HEK293 (cell line): ENCODE results near the gene WRAP53.

Experiments used
- CTCF ChIA-PET: fragments of 350-600 bp; formaldehyde crosslinking; extraction: SDS; loops from one replicate; lab custom pipeline; 2021; ENCODE audit warnings: antibody characterized with exemption; lab: Yijun Ruan, JAX
- POLR2A ChIA-PET: fragments of 300-600 bp; formaldehyde crosslinking; extraction: SDS; loops from one replicate; lab custom pipeline; 2020; ENCODE audit warnings: antibody characterized with exemption, inconsistent platforms; lab: Yijun Ruan, JAX
- H3K27ac ChIP-seq: fragments of 200-500 bp; sonication (Bioruptor generic); 2 replicates; pipeline ENCODE4 v1.5.1; 2014; ENCODE audit warnings: low read depth, low read length, control low read depth, inconsistent platforms; ENCODE audit errors: extremely low read depth
- H3K36me3 ChIP-seq, 2 experiments: fragments of 200-500 bp in 1 of 2; sonication (Bioruptor generic) in 1 of 2; 1 replicate in 1 of 2; 2 replicates in 1 of 2; pipeline ENCODE4 v1.5.1; 2014 to 2017; ENCODE audit warnings: inconsistent platforms in 2 of 2, low read length in 2 of 2; ENCODE audit not compliant: control insufficient read depth in 2 of 2, insufficient read depth in 1 of 2
- H3K4me1 ChIP-seq: fragments of 200-500 bp; sonication (Bioruptor generic); 2 replicates; pipeline ENCODE4 v1.5.1; 2014; ENCODE audit warnings: mild to moderate bottlenecking, low read length, inconsistent platforms; ENCODE audit not compliant: control insufficient read depth, insufficient read depth
- H3K4me3 ChIP-seq: 2 replicates; pipeline ENCODE4 v1.5.1; 2011; ENCODE audit warnings: low read depth, mild to moderate bottlenecking, control low read depth, low read length, moderate library complexity
- H3K9me3 ChIP-seq: fragments of 200-500 bp; sonication (Bioruptor generic); 2 replicates; pipeline ENCODE4 v1.5.1; 2014; ENCODE audit warnings: low read depth, low read length, inconsistent platforms; ENCODE audit not compliant: control insufficient read depth, insufficient read depth
- GLI2 ChIP-seq: fragments of 450-650 bp; formaldehyde crosslinking; IDR thresholded peaks from 2 replicates; pipeline ENCODE4; 2017; ENCODE audit warnings: missing biosample characterization, missing genetic modification characterization, low read depth, borderline replicate concordance
- HIC1 ChIP-seq: fragments of 450-650 bp; formaldehyde crosslinking; IDR thresholded peaks from 2 replicates; pipeline ENCODE4 v1.5.1; 2016; ENCODE audit warnings: missing biosample characterization, missing genetic modification characterization
- KLF1 ChIP-seq: fragments of 450-650 bp; formaldehyde crosslinking; IDR thresholded peaks from 2 replicates; pipeline ENCODE4 v1.5.1; 2016; ENCODE audit warnings: missing biosample characterization, missing genetic modification characterization
- KLF17 ChIP-seq: fragments of 450-650 bp; formaldehyde crosslinking; IDR thresholded peaks from 2 replicates; pipeline ENCODE4 v1.5.1; 2016; ENCODE audit warnings: missing biosample characterization, missing genetic modification characterization
- KLF9 ChIP-seq: fragments of 450-650 bp; formaldehyde crosslinking; IDR thresholded peaks from 2 replicates; pipeline ENCODE4 v1.5.1; 2016; ENCODE audit warnings: missing biosample characterization, missing genetic modification characterization, low read depth
- OVOL3 ChIP-seq: fragments of 450-650 bp; formaldehyde crosslinking; IDR thresholded peaks from 2 replicates; pipeline ENCODE4 v1.5.1; 2016; ENCODE audit warnings: missing biosample characterization, missing genetic modification characterization
- SP7 ChIP-seq: fragments of 450-650 bp; formaldehyde crosslinking; IDR thresholded peaks from 2 replicates; pipeline ENCODE4 v1.5.1; 2016; ENCODE audit warnings: missing biosample characterization, missing genetic modification characterization
- TCF7L2 ChIP-seq: IDR thresholded peaks from 2 replicates; pipeline ENCODE4 v1.6.1; 2011; ENCODE audit warnings: low read depth, mild to moderate bottlenecking, inconsistent platforms, low read length, moderate library complexity, borderline replicate concordance
- WT1 ChIP-seq: fragments of 450-650 bp; formaldehyde crosslinking; IDR thresholded peaks from 2 replicates; pipeline ENCODE4 v1.5.1; 2016; ENCODE audit warnings: missing biosample characterization, missing genetic modification characterization
- ZBTB10 ChIP-seq: fragments of 450-650 bp; formaldehyde crosslinking; IDR thresholded peaks from 2 replicates; pipeline ENCODE4 v1.5.1; 2016; ENCODE audit warnings: missing biosample characterization, missing genetic modification characterization
- ZBTB20 ChIP-seq: fragments of 450-650 bp; formaldehyde crosslinking; IDR thresholded peaks from 2 replicates; pipeline ENCODE4 v1.5.1; 2016; ENCODE audit warnings: missing biosample characterization, missing genetic modification characterization
- ZNF146 ChIP-seq: fragments of 450-650 bp; formaldehyde crosslinking; IDR thresholded peaks from 2 replicates; pipeline ENCODE4 v1.5.1; 2016; ENCODE audit warnings: missing biosample characterization, missing genetic modification characterization
- ZNF174 ChIP-seq: fragments of 450-650 bp; formaldehyde crosslinking; IDR thresholded peaks from 2 replicates; pipeline ENCODE4 v1.5.0; 2017; ENCODE audit warnings: missing biosample characterization, mild to moderate bottlenecking, missing genetic modification characterization
- ZNF2 ChIP-seq: fragments of 450-650 bp; formaldehyde crosslinking; IDR thresholded peaks from 2 replicates; pipeline ENCODE4 v1.5.1; 2016; ENCODE audit warnings: missing biosample characterization, missing genetic modification characterization
- ZNF211 ChIP-seq: fragments of 450-650 bp; formaldehyde crosslinking; IDR thresholded peaks from 2 replicates; pipeline ENCODE4 v1.5.1; 2016; ENCODE audit warnings: low read depth, missing biosample characterization, missing genetic modification characterization
- ZNF280C ChIP-seq: fragments of 450-650 bp; formaldehyde crosslinking; IDR thresholded peaks from 2 replicates; pipeline ENCODE4 v1.5.1; 2016; ENCODE audit warnings: missing biosample characterization, missing genetic modification characterization
- ZNF280D ChIP-seq: fragments of 450-650 bp; formaldehyde crosslinking; IDR thresholded peaks from 2 replicates; pipeline ENCODE4 v1.5.1; 2016; ENCODE audit warnings: missing biosample characterization, missing genetic modification characterization
- ZNF335 ChIP-seq: fragments of 450-650 bp; formaldehyde crosslinking; conservative IDR thresholded peaks from 2 replicates; pipeline ENCODE4 v1.5.1; 2016; ENCODE audit warnings: missing biosample characterization, missing genetic modification characterization
- ZNF391 ChIP-seq: fragments of 450-650 bp; formaldehyde crosslinking; IDR thresholded peaks from 2 replicates; pipeline ENCODE4 v1.5.1; 2016; ENCODE audit warnings: low read depth, missing biosample characterization, missing genetic modification characterization, borderline replicate concordance
- ZNF416 ChIP-seq: fragments of 450-650 bp; formaldehyde crosslinking; IDR thresholded peaks from 2 replicates; pipeline ENCODE4 v1.5.1; 2016; ENCODE audit warnings: missing biosample characterization, missing genetic modification characterization
- ZNF555 ChIP-seq: fragments of 450-650 bp; formaldehyde crosslinking; conservative IDR thresholded peaks from 2 replicates; pipeline ENCODE4 v1.5.1; 2017; ENCODE audit warnings: missing biosample characterization, mild to moderate bottlenecking, missing genetic modification characterization, inconsistent platforms
- ZNF580 ChIP-seq: fragments of 450-650 bp; formaldehyde crosslinking; IDR thresholded peaks from 2 replicates; pipeline ENCODE4 v1.5.1; 2016; ENCODE audit warnings: missing biosample characterization, missing genetic modification characterization
- ZNF629 ChIP-seq: fragments of 450-650 bp; formaldehyde crosslinking; IDR thresholded peaks from 2 replicates; pipeline ENCODE4 v1.5.1; 2017; ENCODE audit warnings: missing biosample characterization, missing genetic modification characterization
- ZNF701 ChIP-seq: fragments of 450-650 bp; formaldehyde crosslinking; IDR thresholded peaks from 2 replicates; pipeline ENCODE4 v1.5.1; 2016; ENCODE audit warnings: missing biosample characterization, missing genetic modification characterization
- ZXDB ChIP-seq: fragments of 450-650 bp; formaldehyde crosslinking; IDR thresholded peaks from 2 replicates; pipeline ENCODE4 v1.5.1; 2016; ENCODE audit warnings: missing biosample characterization, missing genetic modification characterization

WRAP53 gene

GRCh38 chr17:7686222-7687071, 1.8 kb upstream of the WRAP53 start:
- no peaks in the 10 kb centered on the region for H3K9me3 ChIP-seq
- peaks cover 15 to 18% of the 10 kb centered on the region in 2 experiments; a peak in 2 of 3 replicates for H3K36me3 ChIP-seq
- POLR2A ChIA-PET = interaction anchor here (0.6 to 6.2 kb wide), 48 partner anchors 9 to 640 kb away, joined by 3 to 215 read pairs (median 9); partner anchors contain the start of genes ATP1B2, CD68, DNAH2 and EFNB3
- CTCF ChIA-PET = interaction anchor here (0.6 to 9.3 kb wide), 35 partner anchors 9 to 746 kb away, joined by 3 to 207 read pairs (median 7); partner anchors contain the start of genes ATP1B2, CD68, DNAH2 and EFNB3
- H3K4me1 ChIP-seq = peaks cover 13% of the 10 kb centered on the region
- H3K4me3 ChIP-seq = peak overlapping the region; percentile 93
- H3K27ac ChIP-seq = peak overlapping the region; percentile 96
- TF ChIP-seq ZNF146 (tag by site-specific recombination) (no peak), ZNF2 (tag by site-specific recombination) (peak; percentile 95), ZNF701 (no peak), ZNF580 (tag by site-specific recombination) (peak; percentile 91), WT1 (tag by site-specific recombination) (no peak), ZBTB20 (tag by site-specific recombination) (no peak; the same call in 1 of the 2 replicates), OVOL3 (tag by site-specific recombination) (no peak), SP7 (tag by site-specific recombination) (0 out of 2 replicates have a peak, but pooled peaks have one; percentile 17), ZNF391 (tag by site-specific recombination) (peak; percentile 16; the same call in 1 of the 2 replicates), HIC1 (tag by site-specific recombination) (no peak), KLF9 (tag by site-specific recombination) (no peak), ZNF555 (tag by site-specific recombination) (no peak), ZNF211 (no peak), ZNF174 (tag by site-specific recombination) (no peak), ZNF335 (peak; percentile 62), ZNF416 (tag by site-specific recombination) (no peak), ZNF629 (tag by site-specific recombination) (peak; percentile 5; the same call in 1 of the 2 replicates), GLI2 (tag by site-specific recombination) (no peak), KLF1 (tag by site-specific recombination) (no peak), ZXDB (no peak), ZBTB10 (tag by site-specific recombination) (peak; percentile 84), TCF7L2 (peak; percentile 88), ZNF280C (no peak), ZNF280D (tag by site-specific recombination) (no peak), KLF17 (0 out of 2 replicates have a peak, but pooled peaks have one; percentile 22)
